Smooth muscle cell (in vitro differentiated cells): ENCODE data around the gene DAPL1. TPM values are rescaled to one million over a fixed set of nuclear protein-coding genes. Genes with fewer than 3 reads are reported as not detected.

Experiments
- DNase-seq: peaks from one replicate; lab custom pipeline; 2025; ENCODE audit not compliant: unreplicated experiment; lab: John Stamatoyannopoulos, UW
- H2AFZ ChIP-seq: fragments of 200-600 bp; sonication (generic); 2 replicates; pipeline ENCODE4 v1.6.0; 2016; ENCODE audit warnings: antibody characterized with exemption, low read depth, mild to moderate bottlenecking
- H3F3A ChIP-seq: fragments of 200-600 bp; sonication (generic); 2 replicates; pipeline ENCODE4 v1.6.0; 2017; ENCODE audit warnings: antibody characterized with exemption, low read depth
- H3K27ac ChIP-seq: fragments of 200-600 bp; sonication (generic); 2 replicates; pipeline ENCODE4 v1.5.1; 2016; ENCODE audit warnings: low read depth, mild to moderate bottlenecking
- H3K27me3 ChIP-seq: fragments of 200-600 bp; sonication (generic); 2 replicates; pipeline ENCODE4 v1.6.1; 2016; ENCODE audit warnings: low read depth, mild to moderate bottlenecking
- H3K36me3 ChIP-seq: fragments of 200-600 bp; sonication (generic); 2 replicates; pipeline ENCODE4 v1.5.1; 2016; ENCODE audit warnings: low read depth
- H3K4me1 ChIP-seq: fragments of 200-600 bp; sonication (generic); 2 replicates; pipeline ENCODE4 v1.5.1; 2016; ENCODE audit warnings: low read depth
- H3K4me2 ChIP-seq: fragments of 200-600 bp; sonication (generic); 2 replicates; pipeline ENCODE4 v1.6.0; 2016; ENCODE audit warnings: mild to moderate bottlenecking
- H3K4me3 ChIP-seq: fragments of 200-600 bp; sonication (generic); 2 replicates; pipeline ENCODE4 v1.5.1; 2016; ENCODE audit warnings: mild to moderate bottlenecking
- H3K79me2 ChIP-seq: fragments of 200-600 bp; sonication (generic); 2 replicates; pipeline ENCODE4 v1.6.0; 2016; ENCODE audit warnings: low read depth, mild to moderate bottlenecking
- H3K9ac ChIP-seq: fragments of 200-600 bp; sonication (generic); 2 replicates; pipeline ENCODE4 v1.6.0; 2016; ENCODE audit warnings: low read depth
- H3K9me3 ChIP-seq: fragments of 200-600 bp; sonication (generic); replicated peaks from 2 replicates; pipeline ENCODE4 v1.5.1; 2016; ENCODE audit warnings: low read depth
- H4K20me1 ChIP-seq: fragments of 200-600 bp; sonication (generic); 2 replicates; pipeline ENCODE4 v1.6.0; 2016; ENCODE audit warnings: low read depth
- WGBS: methylation state at CpG from one replicate; pipeline ENCODE4 v1.1.7; 2016; ENCODE audit warnings: low lambda C conversion rate; 5-methylcytosine and 5-hydroxymethylcytosine counted together
- polyA plus RNA-seq: library from polyadenylated mRNA; unstranded; fragments of >200 nt; fragmentation: Nextera tagmentation; extraction: Ambion mirVana; gene quantifications from 2 replicates; pipeline ENCODE4 v1.2.1, GENCODE V29; 2016
- total RNA-seq: library from RNA; depleted of rRNA; stranded (reverse); fragments of >200 nt; gene quantifications from 2 replicates; pipeline ENCODE4 v1.2.3, GENCODE V29; 2014
- TF ChIP-seq, protein P1 (sequence below): fragments of 200-600 bp; sonication (generic); IDR thresholded peaks from 2 replicates; pipeline ENCODE4 v1.5.1; 2017; ENCODE audit warnings: borderline replicate concordance, mild to moderate bottlenecking, antibody characterized with exemption; ENCODE audit not compliant: insufficient read depth, poor library complexity, severe bottlenecking

DAPL1 gene
- total and polyA plus RNA-seq, 2 experiments from 2014 or later = not detected

DNA sequence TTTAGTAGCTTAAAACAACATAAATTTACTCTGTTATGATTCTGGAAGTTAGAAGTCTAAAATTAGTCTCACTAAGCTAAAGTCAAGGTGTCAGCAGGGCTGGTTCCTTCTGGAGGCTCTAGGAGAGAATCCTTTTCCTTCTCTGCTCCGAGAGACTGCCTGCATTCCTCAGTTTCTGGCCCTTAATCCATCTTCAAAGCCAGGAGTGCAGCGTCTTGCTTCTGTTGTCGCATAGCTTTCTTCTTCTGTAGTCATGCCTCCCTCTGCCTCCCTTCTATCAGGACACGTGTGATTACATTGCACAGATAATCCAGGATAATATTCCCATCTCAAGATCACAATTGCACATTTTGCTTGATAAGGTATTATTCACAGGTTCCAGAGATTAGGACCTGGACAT is 35.1 kb downstream of the DAPL1 start:
- Histone ChIP-seq H2AFZ (no peak overlapping the region), H3K9me3 (no peaks in the 10 kb centered on the region), H3K4me2 (no peak overlapping the region), H3K4me1 (peaks cover 7% of the 10 kb centered on the region), H3K4me3 (no peak overlapping the region), H3K36me3 (no peaks in the 10 kb centered on the region), H4K20me1 (no peaks in the 10 kb centered on the region), H3F3A (no peaks in the 10 kb centered on the region), H3K27ac (no peak overlapping the region), H3K79me2 (no peaks in the 10 kb centered on the region), H3K27me3 (no peaks in the 10 kb centered on the region), H3K9ac (no peak overlapping the region)
- TF ChIP-seq, protein P1, sequence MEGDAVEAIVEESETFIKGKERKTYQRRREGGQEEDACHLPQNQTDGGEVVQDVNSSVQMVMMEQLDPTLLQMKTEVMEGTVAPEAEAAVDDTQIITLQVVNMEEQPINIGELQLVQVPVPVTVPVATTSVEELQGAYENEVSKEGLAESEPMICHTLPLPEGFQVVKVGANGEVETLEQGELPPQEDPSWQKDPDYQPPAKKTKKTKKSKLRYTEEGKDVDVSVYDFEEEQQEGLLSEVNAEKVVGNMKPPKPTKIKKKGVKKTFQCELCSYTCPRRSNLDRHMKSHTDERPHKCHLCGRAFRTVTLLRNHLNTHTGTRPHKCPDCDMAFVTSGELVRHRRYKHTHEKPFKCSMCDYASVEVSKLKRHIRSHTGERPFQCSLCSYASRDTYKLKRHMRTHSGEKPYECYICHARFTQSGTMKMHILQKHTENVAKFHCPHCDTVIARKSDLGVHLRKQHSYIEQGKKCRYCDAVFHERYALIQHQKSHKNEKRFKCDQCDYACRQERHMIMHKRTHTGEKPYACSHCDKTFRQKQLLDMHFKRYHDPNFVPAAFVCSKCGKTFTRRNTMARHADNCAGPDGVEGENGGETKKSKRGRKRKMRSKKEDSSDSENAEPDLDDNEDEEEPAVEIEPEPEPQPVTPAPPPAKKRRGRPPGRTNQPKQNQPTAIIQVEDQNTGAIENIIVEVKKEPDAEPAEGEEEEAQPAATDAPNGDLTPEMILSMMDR = no peak
- DNase-seq = no peak
- 40% methylated on average over 4 of the region's 4 CpGs for WGBS

DNA sequence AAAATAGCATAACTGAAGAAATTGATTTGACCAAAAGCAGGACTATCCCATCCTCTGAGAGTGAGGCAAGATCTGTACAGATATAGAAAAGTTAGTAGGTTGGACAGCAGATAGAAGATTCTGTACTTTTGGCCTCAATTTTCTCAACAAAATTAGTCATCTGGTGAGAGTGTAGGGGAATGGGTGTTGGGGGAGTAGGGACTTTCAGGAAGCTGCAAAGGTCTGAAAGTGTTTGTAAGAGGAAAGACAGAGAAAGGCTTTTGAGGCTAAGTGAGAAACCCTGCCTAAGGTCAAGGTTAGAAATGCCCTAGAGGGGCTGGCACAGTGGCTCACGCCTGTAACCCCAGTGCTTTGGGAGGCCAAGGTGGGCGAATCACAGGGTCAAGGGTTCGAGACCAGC is 40.3 kb downstream of the DAPL1 start:
- DNase-seq = no peak
- Histone ChIP-seq H3K9ac (no peak overlapping the region), H3K4me1 (no peaks in the 10 kb centered on the region), H3K27ac (no peak overlapping the region), H3K4me3 (no peak overlapping the region), H3K36me3 (no peaks in the 10 kb centered on the region), H3K4me2 (no peak overlapping the region), H3K79me2 (no peaks in the 10 kb centered on the region), H3F3A (no peaks in the 10 kb centered on the region), H3K27me3 (no peaks in the 10 kb centered on the region), H2AFZ (no peak overlapping the region), H4K20me1 (no peaks in the 10 kb centered on the region), H3K9me3 (no peaks in the 10 kb centered on the region)
- TF ChIP-seq, protein P1 = no peak
- 98% methylated on average over 3 of the region's 3 CpGs for WGBS

DNA sequence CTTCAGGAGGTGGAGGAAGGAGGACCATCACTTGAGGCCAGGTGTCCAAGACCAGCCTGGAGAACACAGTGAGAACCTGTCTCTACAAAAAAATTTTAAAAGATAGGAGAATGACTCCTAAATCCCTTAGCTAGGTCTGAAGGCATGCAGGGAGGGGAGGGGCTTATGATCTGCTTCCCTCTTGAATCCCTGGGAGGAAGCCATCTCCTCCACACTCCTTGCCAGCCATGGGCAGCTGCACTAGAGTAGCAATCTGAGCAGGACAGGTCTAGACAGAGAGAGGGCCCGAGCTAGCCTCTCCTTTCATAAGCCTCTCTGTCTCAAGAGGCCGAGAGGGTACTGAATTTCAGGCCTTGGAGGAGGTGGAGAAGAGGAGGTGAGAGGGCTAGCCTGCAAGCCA is 42.5 kb downstream of the DAPL1 start:
- Histone ChIP-seq H3K79me2 (no peaks in the 10 kb centered on the region), H2AFZ (no peak overlapping the region), H3K4me3 (no peak overlapping the region), H3K9ac (no peak overlapping the region), H3K4me1 (no peaks in the 10 kb centered on the region), H3K36me3 (no peaks in the 10 kb centered on the region), H3K27ac (no peak overlapping the region), H3K9me3 (no peaks in the 10 kb centered on the region), H4K20me1 (no peaks in the 10 kb centered on the region), H3F3A (peaks cover 11% of the 10 kb centered on the region), H3K27me3 (no peaks in the 10 kb centered on the region), H3K4me2 (no peak overlapping the region)
- TF ChIP-seq, protein P1 = no peak
- no peak for DNase-seq
- WGBS = 86% methylated on average over 2 of the region's 2 CpGs

DNA sequence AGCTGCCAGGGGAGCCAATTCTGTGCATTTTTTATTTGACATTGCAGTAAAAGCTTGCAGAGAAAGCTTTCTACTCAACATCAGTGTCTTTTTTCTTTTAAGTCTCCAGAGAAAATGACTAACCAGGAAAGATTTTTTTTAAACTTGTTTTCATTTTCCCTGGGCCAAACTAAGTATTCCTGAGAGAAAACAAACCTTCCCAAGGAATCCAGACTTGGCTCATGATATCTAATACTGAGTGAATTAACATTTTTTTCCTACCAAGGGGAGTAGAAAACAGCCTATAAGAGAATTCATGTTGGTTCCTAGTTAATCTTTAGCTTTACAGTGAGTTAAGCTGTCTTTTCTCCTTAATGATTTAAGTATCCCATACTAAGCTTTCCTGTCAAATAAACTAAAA is 46.7 kb downstream of the DAPL1 start:
- H3K9me3 ChIP-seq = no peaks in the 10 kb centered on the region
- no peaks in the 10 kb centered on the region for H3K36me3 ChIP-seq
- no peak overlapping the region for H3K9ac ChIP-seq
- peaks cover 11% of the 10 kb centered on the region for H3F3A ChIP-seq
- DNase-seq = no peak
- TF ChIP-seq, protein P1 = no peak
- H3K4me2 ChIP-seq = peak overlapping the region; percentile 43
- H3K27me3 ChIP-seq = no peaks in the 10 kb centered on the region
- peak overlapping the region; percentile 43 for H3K27ac ChIP-seq
- no peaks in the 10 kb centered on the region for H3K79me2 ChIP-seq
- peak overlapping the region; percentile 10 for H3K4me3 ChIP-seq
- no peak overlapping the region for H2AFZ ChIP-seq
- no peaks in the 10 kb centered on the region for H4K20me1 ChIP-seq
- H3K4me1 ChIP-seq = peaks cover 9% of the 10 kb centered on the region
